IMR-90 (cell line): ENCODE results near the gene CDX1. TPM values are rescaled to one million over a fixed set of nuclear protein-coding genes. Genes with fewer than 3 reads are reported as not detected.

Source experiments
- ATAC-seq: fragments of 200-7000 bp; cut with Tn5 transposase; 2 replicates; pipeline ENCODE4 v1.9.1; 2020; ENCODE audit warnings: low read depth, mild to moderate bottlenecking, moderate library complexity
- BruUV-seq: library from RNA; stranded (reverse); fragments of 400-500 nt; replicated peaks from 2 replicates; lab custom pipeline; 2021; lab: Mats Ljungman, UMichigan
- CTCF ChIA-PET: fragments of 300-600 bp; formaldehyde crosslinking; extraction: SDS; loops from one replicate; lab custom pipeline; 2021; ENCODE audit warnings: antibody characterized with exemption; lab: Yijun Ruan, JAX
- POLR2A ChIA-PET: fragments of 300-600 bp; sonication (Branson Sonifier 250); formaldehyde crosslinking; loops from one replicate; lab custom pipeline; 2022; ENCODE audit warnings: antibody characterized with exemption; ENCODE audit not compliant: unreplicated experiment; lab: Charles Lee
- DNase-seq: peaks from one replicate; pipeline ENCODE4 v3.0.0; 2013
- H2AFZ ChIP-seq: replicated peaks from 2 replicates; pipeline ENCODE3; 2013; ENCODE audit warnings: low read length, mild to moderate bottlenecking; ENCODE audit not compliant: poor library complexity
- H2AK5ac ChIP-seq: 2 replicates; pipeline ENCODE4 v1.6.1; 2013; ENCODE audit warnings: low read depth, low read length, inconsistent platforms
- H2AK9ac ChIP-seq: replicated peaks from 2 replicates; pipeline ENCODE3; 2013; ENCODE audit warnings: mild to moderate bottlenecking, low read depth, low read length, moderate library complexity; ENCODE audit not compliant: poor library complexity
- H2BK120ac ChIP-seq: 2 replicates; pipeline ENCODE4 v1.6.1; 2013; ENCODE audit warnings: low read depth, low read length, inconsistent platforms
- H2BK15ac ChIP-seq: 3 replicates; pipeline ENCODE4 v1.6.1; 2013; ENCODE audit warnings: low read depth, low read length, inconsistent platforms
- H2BK20ac ChIP-seq: 2 replicates; pipeline ENCODE4 v1.6.1; 2013; ENCODE audit warnings: low read depth, mild to moderate bottlenecking, inconsistent platforms, low read length, moderate library complexity
- H2BK5ac ChIP-seq: 2 replicates; pipeline ENCODE4 v1.6.1; 2013; ENCODE audit warnings: mild to moderate bottlenecking, low read depth, low read length, inconsistent platforms; ENCODE audit not compliant: poor library complexity, severe bottlenecking
- H3K14ac ChIP-seq: replicated peaks from 2 replicates; pipeline ENCODE4 v1.6.1; 2013; ENCODE audit warnings: low read depth, low read length, inconsistent platforms
- H3K18ac ChIP-seq: 2 replicates; pipeline ENCODE4 v1.6.1; 2013; ENCODE audit warnings: low read depth, low read length, control low read depth
- H3K23ac ChIP-seq: 2 replicates; pipeline ENCODE4 v1.6.1; 2013; ENCODE audit warnings: low read depth, low read length, inconsistent platforms
- H3K27ac ChIP-seq: 2 replicates; pipeline ENCODE4 v1.5.1; 2013; ENCODE audit warnings: mild to moderate bottlenecking, control low read depth, low read length; ENCODE audit not compliant: insufficient read depth
- H3K27me3 ChIP-seq: 2 replicates; pipeline ENCODE4 v1.6.1; 2013; ENCODE audit warnings: low read length; ENCODE audit not compliant: control insufficient read depth, insufficient read depth
- H3K36me3 ChIP-seq: 2 replicates; pipeline ENCODE4 v1.6.1; 2013; ENCODE audit warnings: low read length, mixed read lengths; ENCODE audit not compliant: control insufficient read depth, insufficient read depth
- H3K4ac ChIP-seq: 2 replicates; pipeline ENCODE4 v1.6.1; 2013; ENCODE audit warnings: low read depth, low read length, inconsistent platforms
- H3K4me1 ChIP-seq: 2 replicates; pipeline ENCODE4 v1.6.1; 2013; ENCODE audit warnings: low read length, mixed read lengths; ENCODE audit not compliant: control insufficient read depth, insufficient read depth
- H3K4me2 ChIP-seq: 2 replicates; pipeline ENCODE4 v1.6.1; 2013; ENCODE audit warnings: low read depth, mild to moderate bottlenecking, control low read depth, low read length, moderate library complexity
- H3K4me3 ChIP-seq: 2 replicates; pipeline ENCODE4 v1.5.1; 2013; ENCODE audit warnings: low read depth, mild to moderate bottlenecking, control low read depth, low read length, moderate library complexity; ENCODE audit not compliant: insufficient read depth
- H3K56ac ChIP-seq: 2 replicates; pipeline ENCODE4 v1.6.1; 2013; ENCODE audit warnings: low read length, inconsistent platforms; ENCODE audit not compliant: insufficient read depth; ENCODE audit errors: extremely low read depth
- H3K79me1 ChIP-seq, 2 experiments: 2 replicates each; pipeline ENCODE4 v1.6.1; 2013; ENCODE audit warnings: low read length in 2 of 2, inconsistent platforms in 1 of 2, low read depth in 1 of 2
- H3K9ac ChIP-seq: 2 replicates; pipeline ENCODE4 v1.6.1; 2013; ENCODE audit warnings: low read depth, low read length, control low read depth
- H3K9me1 ChIP-seq: 2 replicates; pipeline ENCODE4 v1.6.1; 2013; ENCODE audit warnings: low read length, inconsistent platforms; ENCODE audit not compliant: insufficient read depth
- H3K9me3 ChIP-seq: 2 replicates; pipeline ENCODE4 v1.6.1; 2013; ENCODE audit warnings: low read length; ENCODE audit not compliant: control insufficient read depth, insufficient read depth
- H4K20me1 ChIP-seq: 2 replicates; pipeline ENCODE4 v1.6.1; 2013; ENCODE audit warnings: low read length, inconsistent platforms; ENCODE audit not compliant: insufficient read depth
- H4K5ac ChIP-seq: 2 replicates; pipeline ENCODE4 v1.6.1; 2013; ENCODE audit warnings: mild to moderate bottlenecking, low read depth, low read length, control low read depth
- H4K8ac ChIP-seq, 2 experiments: 2 replicates each; pipeline ENCODE4 v1.6.1; 2013; ENCODE audit warnings: low read depth in 2 of 2, low read length in 2 of 2, control low read depth in 1 of 2, inconsistent platforms in 1 of 2
- H4K91ac ChIP-seq: 2 replicates; pipeline ENCODE4 v1.6.1; 2013; ENCODE audit warnings: low read depth, low read length, inconsistent platforms; ENCODE audit not compliant: insufficient read depth
- CTCF ChIP-seq: conservative IDR thresholded peaks from 2 replicates; pipeline ENCODE4 v1.5.1; 2012; ENCODE audit warnings: mild to moderate bottlenecking, low read depth, low read length, improper control_type of control experiment
- MXI1 ChIP-seq: IDR thresholded peaks from 2 replicates; pipeline ENCODE4 v1.6.1; 2012; ENCODE audit warnings: low read depth, mild to moderate bottlenecking, low read length, moderate library complexity, borderline replicate concordance
- NFE2L2 ChIP-seq: fragments of 150-350 bp; IDR thresholded peaks from 2 replicates; pipeline ENCODE4 v1.6.1; 2016; ENCODE audit warnings: low read depth, mild to moderate bottlenecking, low read length
- POLR2A ChIP-seq: IDR thresholded peaks from 2 replicates; pipeline ENCODE4 v1.6.1; 2012; ENCODE audit warnings: mild to moderate bottlenecking, low read depth, low read length
- RAD21 ChIP-seq: IDR thresholded peaks from 2 replicates; pipeline ENCODE4 v1.6.1; 2012; ENCODE audit warnings: low read length, improper control_type of control experiment
- SMC3 ChIP-seq: fragments of 150-350 bp; IDR thresholded peaks from 2 replicates; pipeline ENCODE4 v1.6.1; 2016; ENCODE audit warnings: low read depth, mild to moderate bottlenecking, antibody characterized with exemption, low read length, moderate library complexity
- WGBS, 2 experiments: methylation state at CpG; one replicate each; pipeline versions ENCODE4 v1.1.5 to v1.1.7; 2013; ENCODE audit warnings: missing lambda C conversion rate in 2 of 2; ENCODE audit not compliant: insufficient read length in 1 of 2; ENCODE audit errors: extremely low coverage in 2 of 2; 5-methylcytosine and 5-hydroxymethylcytosine counted together
- dilution Hi-C: fragments of 300-500 bp; cut with HindIII; formaldehyde crosslinking; loops from one replicate; pipeline ENCODE4 v1.14.3; 2018; ENCODE audit warnings: low sequenced_read_pairs; ENCODE audit not compliant: unreplicated experiment
- in situ Hi-C: fragments of 300-500 bp; cut with MboI; formaldehyde crosslinking; loops from 3 replicates; pipeline ENCODE4 v1.14.3; 2019; ENCODE audit warnings: low sequenced_read_pairs, inconsistent platforms, mixed read lengths
- intact Hi-C: fragments of 100-400 bp; cut with micrococcal nuclease; formaldehyde crosslinking; loops from 2 replicates; pipeline ENCODE4 v1.10.0; 2022
- polyA plus RNA-seq, 3 experiments: library from polyadenylated mRNA; depleted of rRNA; stranded (reverse); fragments of >200 nt; gene quantifications; 2 replicates each; pipeline ENCODE4 v1.2.3, GENCODE V29; 2012; ENCODE audit warnings: low replicate concordance in 1 of 3
- total RNA-seq: library from RNA; depleted of rRNA; stranded (reverse); fragments of >200 nt; gene quantifications from 2 replicates; pipeline ENCODE4 v1.2.3, GENCODE V29; 2012
- TF ChIP-seq, protein P1 (sequence below): fragments of 150-350 bp; IDR thresholded peaks from 2 replicates; pipeline ENCODE4 v1.6.1; 2017; ENCODE audit warnings: mild to moderate bottlenecking, antibody characterized with exemption, low read length, low read depth

Gene CDX1
- total and polyA plus RNA-seq, 2 of the 4 experiments (the other 2 are of a cell fraction): 0.18 to 0.24 TPM

DNA sequence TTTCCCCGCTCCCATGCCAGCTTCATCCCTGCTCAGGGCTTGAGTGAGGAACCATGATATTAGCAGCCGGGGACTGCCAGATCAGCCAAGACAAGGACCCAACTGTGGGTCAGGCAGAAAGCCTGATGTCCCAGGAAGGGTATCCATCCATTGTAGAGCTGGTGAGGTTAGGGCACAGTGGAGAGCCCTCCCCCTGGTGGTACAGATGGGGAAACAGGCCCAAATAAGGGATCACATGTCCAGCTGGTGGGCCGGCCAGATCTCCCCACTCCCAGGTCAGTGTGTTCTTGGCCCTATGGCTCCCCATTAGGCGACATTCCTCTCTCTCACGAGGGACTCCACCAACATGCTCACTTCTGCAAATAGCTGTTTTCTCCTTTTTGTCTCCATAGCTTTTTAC is 9.0 kb downstream of the CDX1 start:
- TF ChIP-seq, protein P1, sequence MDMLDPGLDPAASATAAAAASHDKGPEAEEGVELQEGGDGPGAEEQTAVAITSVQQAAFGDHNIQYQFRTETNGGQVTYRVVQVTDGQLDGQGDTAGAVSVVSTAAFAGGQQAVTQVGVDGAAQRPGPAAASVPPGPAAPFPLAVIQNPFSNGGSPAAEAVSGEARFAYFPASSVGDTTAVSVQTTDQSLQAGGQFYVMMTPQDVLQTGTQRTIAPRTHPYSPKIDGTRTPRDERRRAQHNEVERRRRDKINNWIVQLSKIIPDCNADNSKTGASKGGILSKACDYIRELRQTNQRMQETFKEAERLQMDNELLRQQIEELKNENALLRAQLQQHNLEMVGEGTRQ: peak; percentile 58; the same call in 1 of the 2 replicates
- peak; percentile 32 for TF ChIP-seq RAD21
- no peak for TF ChIP-seq NFE2L2
- TF ChIP-seq POLR2A: no peak
- TF ChIP-seq MXI1: no peak
- TF ChIP-seq CTCF: peak; percentile 51
- TF ChIP-seq SMC3: peak; percentile 54
- H4K91ac ChIP-seq: 0 out of 2 replicates have a peak overlapping the region, but pooled peaks have one; percentile 2
- peak; percentile 48; the same call in 1 of the 2 replicates for ATAC-seq

More for the DNA sequence above, 9.0 kb downstream of the CDX1 start:
- Histone ChIP-seq H3K4me3 (no peak overlapping the region), H2BK5ac (no peak overlapping the region), H3K36me3 (no peaks in the 10 kb centered on the region), H3K27ac (no peak overlapping the region), H2BK15ac (peak overlapping the region; percentile 36; the same call in 2 of the 3 replicates), H3K9ac (no peak overlapping the region), H4K8ac (no peak overlapping the region), H2BK120ac (peak overlapping the region; percentile 64), H3K56ac (no peak overlapping the region), H2BK20ac (peak overlapping the region; percentile 39), H3K23ac (no peak overlapping the region), H3K9me3 (no peaks in the 10 kb centered on the region), H2AFZ (no peak overlapping the region), H2AK5ac (peak overlapping the region; percentile 59; the same call in 1 of the 2 replicates), H3K4me1 (peaks cover 10% of the 10 kb centered on the region), H4K20me1 (no peaks in the 10 kb centered on the region), H3K4ac (peak overlapping the region; percentile 56), H3K14ac (no peak overlapping the region), H3K4me2 (no peak overlapping the region), H3K79me1 (no peaks in the 10 kb centered on the region), H3K27me3 (peaks cover 9% of the 10 kb centered on the region; the same call in 1 of the 2 replicates), H2AK9ac (no peak overlapping the region), H3K9me1 (peaks cover 18% of the 10 kb centered on the region), H3K18ac (no peak overlapping the region), H4K5ac (no peak overlapping the region)
- 100% methylated on average over 2 of the region's 5 CpGs; no CpG with 5 or more reads in 1 of the 2 experiments for WGBS, 2 experiments
- POLR2A ChIA-PET: no interaction called here
- dilution Hi-C loops (no loop called here), in situ Hi-C loops (no loop called here), intact Hi-C loops (loop anchor here (1.0 kb wide), 1 partner anchor 45 kb away; no protein-coding TSS in a partner anchor)
- CTCF ChIA-PET: interaction anchor here (0.7 to 1.0 kb wide), 3 partner anchors 13 to 118 kb away, joined by 3 read pairs; no protein-coding TSS in a partner anchor
- DNase-seq: peak; percentile 25
- BruUV-seq: no TSS peak
